Measurements from ENCODE around the gene PPP6C. TPM values are rescaled to one million over a fixed set of nuclear protein-coding genes. Genes with fewer than 3 reads are reported as not detected.
A peak's percentile ranks its signal among the peaks of the same experiment; 100 is the strongest.

Gene PPP6C
- total RNA-seq, 1 experiment from 2014 or later = 40.7 TPM

- Mint-ChIP-seq H3K27me3 (ENCODE audit: insufficient read depth, unreplicated experiment) (no peaks in the 10 kb centered on the region), H3K36me3 (ENCODE audit: insufficient read depth, unreplicated experiment) (peaks cover 67% of the 10 kb centered on the region), H3K27ac (ENCODE audit: low read depth, unreplicated experiment) (no peak overlapping the region), H3K9me3 (ENCODE audit: unreplicated experiment) (no peaks in the 10 kb centered on the region), H3K4me3 (ENCODE audit: unreplicated experiment) (no peak overlapping the region), H3K4me1 (ENCODE audit: insufficient read depth, unreplicated experiment) (no peaks in the 10 kb centered on the region)
- intact Hi-C loops (cut with micrococcal nuclease) = no loop called here
- no peak for TF ChIP-seq CTCF (IDR thresholded peaks at IDR 0.05; ENCODE audit: unreplicated experiment)
- BruUV-seq (replicated peaks) = no TSS peak
- ChIA-PET CTCF (no interaction called here), POLR2A (interaction anchor here (2.2 kb wide), 1 partner anchor 22 kb away, joined by 9 read pairs; the partner anchor contains the start of gene HSPA5)
- DNase-seq (ENCODE audit: unreplicated experiment) = no peak
Observed at GRCh38 chr9:125218621-125219020, 29.0 kb upstream of the PPP6C start.

GRCh38 chr9:125214186-125214585, 24.6 kb upstream of the PPP6C start:
- Mint-ChIP-seq H3K27me3 (ENCODE audit: insufficient read depth, unreplicated experiment) (no peaks in the 10 kb centered on the region), H3K4me3 (ENCODE audit: unreplicated experiment) (no peak overlapping the region), H3K36me3 (ENCODE audit: insufficient read depth, unreplicated experiment) (peaks cover 71% of the 10 kb centered on the region), H3K4me1 (ENCODE audit: insufficient read depth, unreplicated experiment) (no peaks in the 10 kb centered on the region), H3K27ac (ENCODE audit: low read depth, unreplicated experiment) (peak overlapping the region; percentile 31), H3K9me3 (ENCODE audit: unreplicated experiment) (no peaks in the 10 kb centered on the region)
- no peak for TF ChIP-seq CTCF (IDR thresholded peaks at IDR 0.05; ENCODE audit: unreplicated experiment)
- CTCF ChIA-PET = no interaction called here
- DNase-seq (ENCODE audit: unreplicated experiment) = no peak
- POLR2A ChIA-PET = interaction anchor here (1.1 kb wide), 1 partner anchor 27 kb away, joined by 3 read pairs; no protein-coding TSS in a partner anchor
- no TSS peak for BruUV-seq (replicated peaks)
- intact Hi-C loops (cut with micrococcal nuclease) = no loop called here

GRCh38 chr9:125204477-125204876, 14.9 kb upstream of the PPP6C start:
- Mint-ChIP-seq H3K27ac (ENCODE audit: low read depth, unreplicated experiment) (no peak overlapping the region), H3K36me3 (ENCODE audit: insufficient read depth, unreplicated experiment) (peaks cover 73% of the 10 kb centered on the region), H3K4me3 (ENCODE audit: unreplicated experiment) (no peak overlapping the region), H3K27me3 (ENCODE audit: insufficient read depth, unreplicated experiment) (no peaks in the 10 kb centered on the region), H3K4me1 (ENCODE audit: insufficient read depth, unreplicated experiment) (peaks cover 7% of the 10 kb centered on the region), H3K9me3 (ENCODE audit: unreplicated experiment) (no peaks in the 10 kb centered on the region)
- no TSS peak for BruUV-seq (replicated peaks)
- DNase-seq (ENCODE audit: unreplicated experiment) = no peak
- POLR2A ChIA-PET = interaction anchor here (9.1 kb wide), 1 partner anchor 35 kb away, joined by 138 read pairs; the partner anchor contains the start of gene HSPA5
- intact Hi-C loops (cut with micrococcal nuclease) = no loop called here
- TF ChIP-seq CTCF (IDR thresholded peaks at IDR 0.05; ENCODE audit: unreplicated experiment) = no peak
- CTCF ChIA-PET = no interaction called here

GRCh38 chr9:125202846-125203618, 13.4 kb upstream of the PPP6C start:
- CTCF ChIA-PET = interaction anchor here (0.6 to 1.4 kb wide), 3 partner anchors 14 to 1463 kb away, joined by 3 to 5 read pairs (median 3); no protein-coding TSS in a partner anchor
- POLR2A ChIA-PET = interaction anchor here (9.1 kb wide), 1 partner anchor 36 kb away, joined by 138 read pairs; the partner anchor contains the start of gene HSPA5
- Mint-ChIP-seq H3K4me1 (ENCODE audit: insufficient read depth, unreplicated experiment) (peaks cover 7% of the 10 kb centered on the region), H3K36me3 (ENCODE audit: insufficient read depth, unreplicated experiment) (peaks cover 60% of the 10 kb centered on the region), H3K27me3 (ENCODE audit: insufficient read depth, unreplicated experiment) (no peaks in the 10 kb centered on the region), H3K27ac (ENCODE audit: low read depth, unreplicated experiment) (no peak overlapping the region), H3K9me3 (ENCODE audit: unreplicated experiment) (no peaks in the 10 kb centered on the region), H3K4me3 (ENCODE audit: unreplicated experiment) (no peak overlapping the region)
- no peak for DNase-seq (ENCODE audit: unreplicated experiment)
- BruUV-seq (replicated peaks) = no TSS peak
- TF ChIP-seq CTCF (IDR thresholded peaks at IDR 0.05; ENCODE audit: unreplicated experiment) = no peak
- intact Hi-C loops (cut with micrococcal nuclease) = no loop called here

All from MCF 10A (cell line).